T-helper 1 cell (primary cell): ENCODE measurements around the gene MRPL45.

Experiments used
- DNase-seq, 5 donors: peaks; one replicate each; pipeline ENCODE4 v3.0.0-alpha.2; 2012 to 2020

The MRPL45 gene

DNA sequence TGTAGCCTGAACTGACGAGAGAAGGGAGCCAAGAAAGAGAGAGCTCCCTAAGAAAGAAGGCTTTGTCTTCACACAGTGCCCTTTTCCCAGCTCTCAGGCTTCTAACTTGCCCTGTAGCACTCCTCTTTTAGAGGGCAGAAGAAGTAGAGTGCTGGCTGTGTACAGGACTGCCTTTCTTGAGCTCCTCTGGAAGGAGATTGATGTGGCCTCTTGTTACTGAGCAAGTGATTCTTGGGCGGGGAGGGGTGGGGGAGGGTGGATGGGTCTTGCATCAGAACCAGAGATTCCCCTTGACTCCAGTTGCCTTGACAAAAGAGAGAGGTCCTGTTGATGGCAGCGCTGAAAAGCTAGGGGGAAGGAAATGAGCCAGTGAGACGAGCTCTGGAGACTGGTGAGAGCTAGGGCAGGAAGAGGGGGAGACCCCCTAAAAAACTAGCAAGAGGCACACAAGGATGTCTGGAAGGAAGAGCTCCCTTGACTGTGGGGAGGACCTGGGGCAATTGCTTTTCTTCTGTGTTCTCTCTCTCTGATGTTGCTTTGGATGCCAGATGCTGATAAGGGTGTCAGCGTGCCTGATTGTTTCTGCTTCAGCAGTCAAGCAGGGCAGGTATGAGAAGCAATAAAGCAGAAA lies 28.4 kb downstream of the MRPL45 start:
- no peak for DNase-seq

DNA sequence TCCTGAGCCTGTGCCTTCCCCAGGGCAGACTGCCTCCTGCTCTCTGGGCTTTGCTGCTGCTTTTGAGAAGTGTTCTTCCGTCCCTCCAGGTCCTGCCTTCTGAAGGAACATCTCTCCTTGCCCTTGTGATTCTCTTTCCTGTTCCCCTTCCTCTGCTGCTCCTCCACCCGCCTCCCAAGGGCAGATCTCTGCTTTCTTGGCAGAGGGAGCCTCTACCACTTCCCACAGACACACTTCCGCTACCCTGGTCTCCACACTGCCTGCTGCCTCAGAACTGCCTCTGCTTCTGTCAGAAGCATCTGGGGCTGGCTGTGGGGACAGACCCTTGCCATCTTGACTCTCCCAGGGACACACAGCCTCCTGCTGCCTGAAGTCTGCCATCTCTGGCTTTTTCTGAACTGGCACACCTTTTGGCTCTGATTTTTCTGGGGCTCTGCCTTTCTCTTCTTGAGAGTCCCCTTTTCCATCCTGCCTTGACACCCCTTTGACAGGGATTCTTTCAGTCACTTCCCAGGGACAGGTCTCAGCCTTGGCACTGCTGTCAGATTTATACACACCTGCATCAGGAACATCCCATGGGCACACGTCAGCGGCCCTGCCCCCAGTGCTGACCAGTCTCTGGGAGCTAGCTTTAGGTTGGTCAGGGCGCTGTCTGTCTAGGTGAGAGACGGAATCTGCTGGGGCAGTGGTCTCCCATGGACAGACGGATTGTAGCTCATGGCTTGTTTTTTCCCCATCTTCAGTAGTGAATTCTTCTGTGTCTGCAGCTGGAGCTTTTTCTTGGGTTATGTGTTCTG lies 30.2 kb downstream of the MRPL45 start:
- DNase-seq = no peak

DNA sequence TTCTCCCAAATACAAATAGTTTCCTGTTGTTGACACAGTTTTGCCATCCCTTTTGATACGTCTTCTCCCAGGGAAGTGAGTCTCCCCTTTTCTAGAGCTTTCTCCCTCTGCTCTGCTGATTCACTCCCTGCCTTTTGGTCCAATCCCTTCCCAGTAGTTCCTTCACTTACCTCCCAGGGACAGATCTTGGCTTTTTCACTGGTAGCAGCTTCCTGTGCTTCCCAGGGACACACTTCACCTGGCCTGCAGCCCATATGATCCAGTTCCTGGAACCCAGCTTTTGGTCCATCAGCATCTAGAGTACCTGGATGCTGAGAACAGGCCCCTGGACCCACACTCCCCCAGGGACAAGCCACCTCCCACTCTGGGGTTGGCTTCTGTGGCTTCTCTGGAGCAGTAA lies 31.0 kb downstream of the MRPL45 start:
- DNase-seq = no peak

DNA sequence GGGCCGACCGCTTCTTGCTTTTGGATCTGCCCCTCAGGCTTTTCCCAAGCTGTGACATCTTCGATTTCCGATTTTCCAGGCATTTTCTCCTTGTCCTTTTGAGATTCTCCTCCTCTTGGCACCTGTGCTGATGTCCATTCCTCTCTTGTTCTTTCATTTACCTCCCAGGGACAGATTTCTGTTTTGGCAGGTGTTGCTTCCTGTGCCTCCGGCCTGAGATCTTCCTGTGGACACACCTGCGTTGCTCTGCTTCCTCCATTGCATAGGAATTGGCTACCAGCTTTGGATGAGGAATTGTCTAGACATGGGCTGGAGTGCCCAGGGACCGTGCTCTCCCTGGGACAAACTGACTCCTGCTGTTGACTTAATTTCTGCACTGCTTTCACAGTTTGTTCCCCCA lies 31.7 kb downstream of the MRPL45 start:
- no peak for DNase-seq

DNA sequence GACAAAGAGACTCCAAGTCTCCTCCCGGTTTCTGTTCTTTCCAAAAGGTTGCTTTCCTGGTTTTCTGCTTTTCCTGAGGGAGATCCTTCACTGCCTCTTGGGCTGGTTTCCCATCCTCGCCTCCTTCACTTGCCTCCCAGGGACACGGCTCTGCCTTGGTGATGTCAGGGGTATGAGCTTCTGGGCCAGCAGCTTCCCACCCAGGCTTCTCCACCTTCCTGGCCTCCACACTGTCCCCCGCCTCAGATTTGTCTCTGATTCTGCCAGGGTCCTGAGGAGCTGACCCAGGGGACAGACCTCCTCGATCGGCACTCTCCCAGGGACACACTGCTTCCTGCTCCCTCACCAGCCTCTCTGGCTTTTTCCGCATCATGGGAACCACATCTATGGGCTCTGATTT lies 32.3 kb downstream of the MRPL45 start:
- no peak for DNase-seq

DNA sequence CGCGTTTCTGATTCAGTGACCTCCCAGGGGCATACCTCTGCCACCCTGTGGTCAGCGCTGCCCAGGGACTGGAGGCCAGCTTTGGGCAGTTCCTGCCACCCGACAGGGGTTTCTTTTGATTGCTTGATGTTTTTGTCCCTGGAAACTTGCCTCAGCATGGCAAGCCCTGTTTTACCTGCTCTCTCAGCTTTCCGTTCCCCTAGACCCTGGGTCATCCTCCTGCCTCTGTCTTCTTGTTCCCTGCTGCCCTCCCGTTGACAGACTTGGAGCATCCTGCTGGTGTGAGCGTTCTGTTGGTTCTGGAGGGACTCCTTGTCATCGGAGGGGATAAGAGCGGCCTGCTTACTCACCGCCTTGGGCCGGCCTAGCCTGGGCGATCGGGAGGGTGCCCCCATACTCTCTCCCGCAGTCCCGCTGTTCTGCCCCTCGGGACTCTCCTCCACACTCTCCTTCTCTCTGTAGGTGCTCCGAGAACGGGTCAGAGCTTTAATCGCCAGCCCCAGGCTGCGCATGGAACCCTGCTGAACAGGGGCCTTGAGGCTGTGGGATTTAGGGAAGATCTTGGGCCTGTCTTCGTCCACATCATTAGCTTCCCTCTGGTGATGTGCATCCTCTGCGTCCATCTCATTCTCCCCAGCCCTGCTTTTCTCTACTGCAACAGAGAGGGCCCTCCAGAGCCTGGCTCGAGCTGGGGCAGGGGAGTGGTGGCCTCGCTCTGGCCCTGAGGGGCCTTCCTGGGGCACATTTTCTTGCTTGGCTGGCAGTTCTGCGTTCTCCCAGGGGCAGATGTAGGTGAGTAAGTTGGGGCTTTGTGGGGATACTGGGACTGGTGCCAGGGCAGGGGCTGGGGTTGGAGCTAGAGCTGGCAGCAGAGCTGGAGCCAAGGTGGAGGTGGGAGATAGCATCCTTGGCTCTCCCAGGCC lies 33.1 kb downstream of the MRPL45 start:
- no peak for DNase-seq

DNA sequence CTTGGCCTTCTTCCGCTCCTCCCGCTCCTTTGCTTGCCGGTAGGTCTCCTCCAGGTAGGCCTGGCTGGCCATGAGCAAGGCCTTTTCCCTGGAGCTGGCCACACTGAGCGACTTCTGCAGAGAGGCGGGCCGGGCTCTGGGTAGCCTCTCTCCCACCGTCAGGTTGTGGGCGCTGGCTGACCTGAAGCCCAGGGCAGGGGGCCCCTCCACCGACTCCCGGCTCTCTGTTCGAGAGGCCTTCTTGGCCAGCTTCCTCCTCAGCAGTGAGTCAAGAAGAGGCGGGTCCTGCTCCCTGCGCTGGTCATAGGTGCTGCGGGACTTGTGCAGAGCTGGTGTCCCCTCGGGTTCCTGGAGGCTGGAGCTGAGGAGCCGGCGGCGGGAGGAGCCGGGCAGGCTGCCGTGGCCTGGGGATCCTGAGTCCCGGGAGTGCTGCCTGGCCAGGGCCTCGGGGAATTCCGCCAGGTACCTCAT lies 34.0 kb downstream of the MRPL45 start:
- no peak for DNase-seq

DNA sequence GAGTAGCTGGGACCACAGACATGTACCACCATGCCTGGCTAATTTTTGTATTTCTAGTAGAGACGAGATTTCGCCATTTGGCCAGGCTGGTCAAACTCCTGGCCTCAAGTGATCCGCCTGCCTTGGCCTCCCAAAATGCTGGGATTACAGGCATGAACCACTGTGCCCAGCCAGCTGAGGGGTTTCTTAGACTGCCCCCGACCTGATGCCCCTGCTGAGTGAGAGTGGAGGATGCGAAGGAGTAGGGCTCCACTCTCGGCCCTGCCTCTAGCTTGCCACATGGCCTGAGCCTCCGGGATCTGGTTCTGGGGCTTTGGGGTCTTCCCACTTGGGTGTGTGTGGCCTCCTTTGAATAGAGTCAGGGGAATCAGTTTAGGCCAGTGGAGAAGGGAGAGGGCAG lies 35.8 kb downstream of the MRPL45 start:
- no peak for DNase-seq

DNA sequence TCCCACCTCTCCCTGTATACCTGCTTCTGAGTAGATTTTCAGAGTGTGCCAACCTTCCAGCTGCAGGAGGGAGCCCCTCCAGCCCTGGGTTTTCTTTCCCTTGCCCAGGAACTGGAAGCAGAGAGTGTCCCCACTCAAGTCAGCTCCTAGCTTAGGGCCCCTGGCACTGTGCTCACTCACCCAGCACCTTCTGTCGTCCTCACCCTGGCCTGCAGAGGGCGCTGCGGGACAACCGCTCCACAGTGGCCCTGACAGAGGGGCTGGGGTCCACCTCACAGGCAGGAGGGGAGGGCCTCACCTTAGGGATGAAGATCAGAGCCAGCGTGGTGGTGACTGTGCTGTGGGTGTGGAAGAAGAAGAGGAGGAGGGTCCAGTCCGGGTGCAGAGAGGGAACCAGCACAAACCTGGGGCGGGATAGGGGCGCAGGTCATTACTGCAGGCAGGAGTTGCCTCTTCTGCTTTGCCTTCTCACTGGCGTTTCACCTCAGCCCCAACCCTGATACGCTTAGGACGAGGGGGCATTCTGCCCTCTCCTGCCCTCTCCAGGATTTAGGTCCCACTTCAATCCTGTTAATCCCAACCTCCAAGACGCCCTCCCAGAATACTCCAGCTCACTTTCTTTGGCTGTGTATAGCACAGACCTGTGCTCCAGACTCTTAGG lies 36.8 kb downstream of the MRPL45 start:
- DNase-seq = peak in 3 of 5 donors; percentile 18 to 36 (median 23)

DNA sequence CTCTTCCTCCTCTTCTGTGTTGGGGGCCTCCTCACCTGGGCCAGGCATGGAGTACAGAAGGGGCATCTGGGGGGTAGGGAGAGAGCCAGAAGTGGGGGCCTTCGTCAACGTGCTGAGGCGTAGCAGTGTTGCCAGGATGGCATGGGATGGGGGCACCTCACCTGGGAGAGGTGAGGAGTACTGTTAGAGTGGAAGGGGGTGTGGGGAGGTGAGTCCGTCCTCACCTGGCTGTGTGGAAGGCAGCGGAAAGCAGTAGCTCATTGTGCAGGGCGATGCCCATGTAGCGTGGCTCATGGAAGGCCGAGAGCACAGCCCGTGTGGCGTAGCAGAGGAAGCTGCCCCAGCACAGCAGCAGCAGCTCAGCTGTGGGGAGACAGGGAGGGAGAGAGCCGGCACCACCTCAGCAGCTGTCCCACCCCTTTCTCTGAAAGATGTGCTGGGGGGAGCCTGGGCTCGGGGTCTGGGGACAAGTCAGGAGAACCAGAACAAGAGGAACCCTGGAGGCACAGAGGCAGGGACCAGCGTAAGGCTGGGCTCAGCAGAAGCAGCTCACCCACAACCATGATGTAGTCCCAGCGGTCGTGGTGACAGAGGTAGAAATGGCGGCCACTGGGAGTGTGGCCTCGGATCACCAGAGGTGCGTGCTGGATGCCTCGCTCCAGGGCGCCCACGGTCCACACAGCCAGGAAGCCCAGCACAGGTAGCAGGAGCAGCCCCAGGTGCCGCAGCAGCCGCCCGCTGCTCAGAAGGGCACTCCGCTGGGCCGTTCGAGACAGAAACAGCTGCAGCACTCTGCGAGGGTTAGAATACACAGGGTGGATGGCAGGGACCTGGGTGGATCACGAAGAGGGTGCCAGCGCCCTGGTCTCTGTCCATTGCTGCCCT lies 37.8 kb downstream of the MRPL45 start:
- no peak for DNase-seq

DNA sequence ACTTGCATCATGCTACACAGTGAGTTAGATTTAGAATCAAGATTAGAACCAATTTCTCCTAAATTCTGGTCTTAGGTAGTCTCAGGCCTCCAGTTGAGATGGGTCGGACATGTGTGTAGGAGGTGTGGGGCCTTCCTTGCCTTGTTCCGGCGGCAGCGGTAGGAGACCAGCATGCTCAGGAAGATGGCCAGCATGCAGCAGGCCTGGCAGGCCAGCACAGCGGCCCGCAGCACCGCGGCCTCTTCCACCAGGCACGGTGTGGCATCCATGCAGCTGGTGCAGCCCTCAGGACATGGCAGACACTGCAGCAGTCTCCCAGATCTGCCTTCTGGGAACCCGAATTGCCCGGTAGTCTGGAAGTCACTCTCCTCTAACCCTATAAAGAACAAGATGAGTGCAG lies 39.9 kb downstream of the MRPL45 start:
- no peak for DNase-seq

DNA sequence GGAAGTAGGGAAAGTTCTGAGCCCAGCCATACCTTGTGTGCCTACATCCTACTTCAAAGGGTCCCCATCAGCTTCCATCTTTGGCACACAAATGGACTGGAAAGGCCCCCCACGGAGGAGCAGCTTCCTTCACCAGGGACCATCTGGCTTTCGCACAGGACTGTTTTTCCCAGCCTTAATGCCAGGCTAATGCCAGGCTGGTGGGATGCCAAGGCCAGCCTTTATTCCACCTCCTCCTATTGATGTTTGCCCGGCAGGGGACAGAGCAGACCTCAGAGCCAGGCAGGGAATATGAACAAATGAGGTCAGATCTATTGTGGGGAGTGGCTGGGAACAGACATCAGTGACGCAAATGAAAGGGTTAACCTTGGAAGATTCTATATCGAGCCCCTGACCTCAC lies 41.1 kb downstream of the MRPL45 start:
- DNase-seq = no peak

DNA sequence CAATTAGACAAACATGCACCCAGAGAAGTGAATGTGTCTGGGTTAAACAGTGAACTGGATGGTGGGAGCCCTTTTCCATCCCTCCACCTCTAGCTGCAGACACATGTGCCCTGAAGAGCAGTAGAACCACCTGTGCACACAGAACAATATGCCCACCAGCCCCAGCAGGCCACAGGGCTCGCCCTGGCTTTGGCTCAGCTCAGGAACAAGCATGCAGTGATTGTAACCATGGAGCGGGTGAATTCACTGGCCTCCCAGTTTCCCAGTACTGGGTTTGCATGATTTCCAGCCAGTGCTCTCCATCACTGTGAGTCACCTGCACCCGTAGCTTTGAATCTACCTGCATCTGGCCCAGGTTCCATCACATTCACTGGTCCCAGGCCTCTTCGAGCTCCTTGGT lies 41.6 kb downstream of the MRPL45 start:
- DNase-seq = no peak

DNA sequence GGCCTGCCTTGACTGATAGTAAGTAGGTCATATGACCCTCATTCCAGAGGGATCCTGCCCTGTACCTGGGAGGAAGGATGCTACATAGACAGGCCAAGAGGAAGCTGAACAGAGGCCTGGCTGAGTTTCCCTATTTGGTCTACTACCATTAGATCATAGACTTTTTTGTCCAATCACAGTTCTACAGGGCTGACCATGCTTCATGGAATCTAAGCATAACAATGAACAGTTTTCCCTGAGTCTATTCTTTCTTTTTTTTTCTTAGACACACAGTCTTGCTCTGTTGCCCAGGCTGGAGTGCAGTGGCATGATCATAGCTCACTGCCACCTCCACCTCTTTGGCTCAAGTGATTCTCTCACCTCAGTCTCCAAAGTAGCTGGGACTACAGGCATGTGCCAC lies 42.9 kb downstream of the MRPL45 start:
- DNase-seq = no peak

DNA sequence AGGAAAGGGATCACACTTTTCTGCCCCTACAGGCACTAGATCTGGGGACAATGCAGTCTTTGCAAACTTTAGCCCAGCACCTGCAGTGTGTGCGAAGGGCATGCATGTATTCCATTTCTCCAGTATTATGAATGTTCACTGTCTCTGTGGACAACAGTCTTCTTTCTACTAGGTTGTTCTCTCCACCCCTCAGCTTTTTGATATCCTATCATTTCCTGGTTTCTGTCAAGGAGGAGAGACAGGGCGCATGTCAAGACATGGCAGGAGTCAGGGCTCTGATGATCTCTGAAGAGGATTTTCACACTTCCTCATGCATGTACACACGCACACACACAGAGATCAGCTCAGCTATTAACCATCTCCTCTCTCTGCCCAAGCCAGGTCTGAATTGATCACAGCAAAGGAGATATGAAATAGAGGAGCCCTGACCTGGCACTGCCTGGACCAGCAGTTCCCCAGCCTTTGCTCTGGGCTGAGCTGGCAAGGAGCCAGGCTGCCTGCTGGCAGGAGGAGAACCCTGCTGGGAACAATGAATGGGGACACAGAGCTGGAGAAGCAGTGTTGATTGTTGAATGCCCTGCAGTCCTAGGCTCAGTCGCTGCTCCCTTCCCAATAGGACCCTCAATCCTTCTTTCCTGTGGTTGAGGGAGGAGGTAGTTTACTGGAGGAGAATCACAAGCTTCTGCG lies 44.2 kb downstream of the MRPL45 start:
- no peak for DNase-seq

DNA sequence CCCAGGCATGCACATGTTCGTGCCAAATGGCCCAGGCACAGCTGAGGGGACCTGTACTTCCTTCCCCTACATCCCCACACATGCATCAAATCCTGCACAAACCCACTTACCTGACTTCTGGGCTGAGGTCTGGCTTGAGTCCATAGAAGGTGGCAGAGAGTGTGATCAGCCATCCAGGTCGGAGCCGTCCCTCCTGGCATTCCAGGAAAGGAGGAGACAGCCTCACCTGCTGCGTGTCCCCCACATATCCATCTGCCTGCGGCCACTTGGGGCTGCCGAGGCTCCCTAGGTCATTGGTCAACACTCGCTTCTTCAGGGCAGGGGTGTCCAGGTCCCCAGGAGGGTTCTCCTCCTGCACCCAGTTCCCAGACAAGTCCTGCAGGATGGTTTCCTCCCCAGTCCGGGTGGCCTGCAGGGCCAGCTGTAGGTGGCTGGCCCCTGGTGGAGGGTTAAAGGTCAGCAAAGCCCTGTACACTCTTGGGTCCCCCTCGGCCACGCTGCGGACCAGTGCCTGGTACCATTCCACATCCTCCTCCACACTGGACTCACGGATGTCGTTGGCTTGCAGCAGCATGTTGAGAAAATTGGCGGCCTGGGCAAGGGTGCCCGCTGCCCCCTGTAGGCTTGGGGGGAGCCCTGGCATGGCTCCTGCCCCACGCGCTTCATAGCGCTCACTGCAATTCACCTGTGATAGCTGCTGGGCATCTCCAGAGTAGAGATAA lies 46.1 kb downstream of the MRPL45 start:
- no peak for DNase-seq

DNA sequence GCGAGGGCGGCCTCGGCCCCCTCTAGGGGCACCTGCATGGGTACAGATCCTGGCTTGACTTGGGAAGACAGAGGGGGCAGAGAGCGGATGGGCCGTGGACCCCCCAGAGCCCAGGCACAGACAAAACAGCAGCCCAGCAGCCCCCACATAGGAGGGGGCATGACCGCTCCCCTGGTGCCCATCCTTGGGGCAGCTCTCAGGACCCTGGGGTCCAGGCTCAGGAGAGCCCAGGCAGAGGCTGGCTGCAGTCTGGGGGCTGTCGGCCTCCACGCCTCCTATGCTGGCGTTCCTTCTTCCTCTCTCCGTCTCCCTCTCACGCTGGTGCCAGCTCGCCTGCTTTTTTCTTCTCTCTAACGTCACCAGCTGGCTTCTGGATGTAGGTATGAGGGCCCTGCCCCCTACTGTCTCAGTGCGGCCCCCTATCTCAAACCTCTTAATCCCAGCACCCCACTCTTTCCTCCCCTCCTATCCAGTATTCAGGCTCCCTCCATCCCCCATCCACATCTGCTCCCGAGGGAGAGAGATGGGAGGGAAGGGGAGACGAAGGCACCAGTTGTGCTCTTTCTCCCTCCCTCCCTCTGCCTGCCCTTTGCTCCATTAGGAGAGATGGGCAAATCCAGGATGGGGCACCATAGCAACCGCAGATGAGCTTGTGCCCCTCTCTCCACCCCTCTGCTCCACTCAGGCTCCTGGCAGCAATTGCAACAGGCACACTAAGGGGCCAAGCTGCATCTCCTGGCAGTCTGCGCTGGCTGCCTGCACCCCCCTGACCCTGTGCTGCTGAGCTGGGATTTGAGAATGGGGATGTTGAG lies 46.8 kb downstream of the MRPL45 start, which contains the start of gene GPR179:
Gene GPR179, minus strand, starts transcription at position 349 of the 812 bp plus-strand sequence. Its CDS starts 167 bp downstream, at position 182.
- DNase-seq = no peak

DNA sequence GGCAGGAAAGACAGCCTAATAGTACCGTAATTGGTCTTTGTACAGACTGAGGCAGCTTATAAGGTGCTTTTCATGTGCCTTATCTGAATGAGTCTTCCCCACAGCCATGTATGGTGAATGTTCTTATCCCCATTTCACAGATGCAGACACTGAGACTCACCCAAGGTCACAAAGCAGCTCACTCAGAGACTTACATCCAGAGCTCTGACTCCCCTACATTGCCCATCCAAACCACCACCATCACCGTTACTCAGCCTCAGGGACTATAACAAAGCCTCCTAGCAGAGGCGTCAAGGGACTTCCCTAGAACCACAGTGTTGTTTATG lies 47.4 kb downstream of the MRPL45 start:
- no peak for DNase-seq

DNA sequence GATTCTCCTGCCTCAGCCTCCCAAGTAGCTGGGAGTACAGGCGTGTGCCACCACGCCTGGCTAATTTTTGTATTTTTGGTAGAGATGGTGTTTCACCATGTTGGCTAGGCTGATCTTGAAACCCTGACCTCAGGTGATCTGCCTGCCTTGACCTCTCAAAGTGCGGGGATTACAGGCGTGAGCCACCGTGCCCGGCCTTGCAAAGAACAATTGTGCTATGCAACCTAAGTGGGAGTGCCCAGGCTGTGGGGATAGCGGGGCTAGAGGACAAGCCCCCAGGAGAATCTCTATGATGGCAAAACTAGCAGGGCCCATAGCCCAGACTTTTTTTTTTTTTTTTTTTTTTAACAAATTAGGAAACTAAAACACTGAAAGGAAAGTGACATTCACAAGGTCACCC lies 48.8 kb downstream of the MRPL45 start:
- no peak for DNase-seq
